SH-SY5Y (cell line): ENCODE results near the gene GATB.

ENCODE experiments used
- GATA2 ChIP-seq: IDR thresholded peaks from 2 replicates; pipeline ENCODE4 v1.6.1; 2011; ENCODE audit warnings: mild to moderate bottlenecking, low read depth, low read length
- GATA3 ChIP-seq: IDR thresholded peaks from 2 replicates; pipeline ENCODE4 v1.6.1; 2011; ENCODE audit warnings: low read depth, mild to moderate bottlenecking, low read length, moderate library complexity

DNA sequence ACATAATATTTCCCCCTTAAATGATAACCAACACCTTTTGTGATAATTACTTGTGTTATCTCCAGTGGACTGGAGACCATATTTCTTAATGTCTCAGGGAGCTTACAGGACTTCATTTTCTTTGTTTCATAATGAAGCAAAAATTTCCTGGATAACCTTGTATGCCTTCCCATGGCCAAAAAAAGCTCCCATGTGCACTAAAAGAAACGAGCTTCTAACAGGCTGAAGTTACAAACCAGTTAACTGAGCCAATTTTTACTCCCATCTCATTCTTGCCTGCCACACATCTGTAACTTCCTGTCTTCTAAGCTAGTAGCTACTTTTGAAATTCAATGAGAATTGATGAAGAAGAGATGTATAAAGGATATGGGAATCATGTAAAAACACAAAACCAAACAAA lies 32.8 kb downstream of the GATB start:
- TF ChIP-seq GATA2, result no peak
- TF ChIP-seq GATA3, result no peak
